Fibroblast of skin of back (primary cell): ENCODE measurements around the gene PALS2. TPM values are rescaled to one million over a fixed set of nuclear protein-coding genes. Genes with fewer than 3 reads are reported as not detected.
A peak's percentile ranks its signal among the peaks of the same experiment; 100 is the strongest.

Experiments
- DNase-seq: peaks from one replicate; pipeline ENCODE4 v3.0.0-alpha.2; 2013
- polyA plus RNA-seq, 2 experiments: library from polyadenylated mRNA; unstranded; fragments of 120-200 nt; gene quantifications; one replicate each; pipeline ENCODE4 v1.2.1, GENCODE V29; 2013; ENCODE audit not compliant: insufficient read length in 2 of 2

PALS2 gene
- polyA plus RNA-seq (2013, experiment 1 of 2; ENCODE audit: insufficient read length) = 10.9 TPM
- 4.3 TPM for polyA plus RNA-seq (2013, experiment 2 of 2; ENCODE audit: insufficient read length)

- peak; percentile 71 for DNase-seq
These were observed at the start of gene PALS2 for GRCh38 chr7:24572997-24573553. Gene PALS2 (plus strand): TSS chr7:24573452. CDS start chr7:24623668, 50,216 bp downstream.

- no peak for DNase-seq
These were observed 42.0 kb upstream of the PALS2 start for GRCh38 chr7:24531255-24531654.

GRCh38 chr7:24536682-24537081 is 36.6 kb upstream of the PALS2 start:
- DNase-seq = no peak

- DNase-seq = no peak
These were observed 32.3 kb upstream of the PALS2 start for GRCh38 chr7:24540956-24541355.

- no peak for DNase-seq
These were observed 28.0 kb upstream of the PALS2 start for GRCh38 chr7:24545215-24545614.

- no peak for DNase-seq
These were observed 24.9 kb upstream of the PALS2 start for GRCh38 chr7:24548390-24548789.

GRCh38 chr7:24549991-24550390 is 23.3 kb upstream of the PALS2 start:
- no peak for DNase-seq

- DNase-seq = no peak
These were observed 18.1 kb upstream of the PALS2 start for GRCh38 chr7:24555184-24555583.

- DNase-seq = no peak
These were observed 17.5 kb upstream of the PALS2 start for GRCh38 chr7:24555719-24556118.

GRCh38 chr7:24560772-24561171 is 12.5 kb upstream of the PALS2 start:
- DNase-seq = no peak

- DNase-seq = no peak
These were observed 7.0 kb upstream of the PALS2 start for GRCh38 chr7:24566274-24566673.

- DNase-seq = no peak
These were observed 2.3 kb upstream of the PALS2 start for GRCh38 chr7:24570983-24571382.

- DNase-seq = no peak
These were observed 1.2 kb upstream of the PALS2 start for GRCh38 chr7:24572016-24572392.

GRCh38 chr7:24572393-24572996 is 757 bp upstream of the PALS2 start:
- peak; percentile 50 for DNase-seq

- DNase-seq = peak; percentile 54
These were observed 494 bp downstream of the PALS2 start for GRCh38 chr7:24573554-24574338.

GRCh38 chr7:24574386-24574785 is 1.1 kb downstream of the PALS2 start:
- DNase-seq = peak; percentile 7

- no peak for DNase-seq
These were observed 1.7 kb downstream of the PALS2 start for GRCh38 chr7:24574950-24575349.

- DNase-seq = peak; percentile 70
These were observed 3.1 kb downstream of the PALS2 start for GRCh38 chr7:24576171-24577025.

GRCh38 chr7:24578052-24578451 is 4.8 kb downstream of the PALS2 start:
- no peak for DNase-seq

- DNase-seq = no peak
These were observed 7.2 kb downstream of the PALS2 start for GRCh38 chr7:24580283-24580946.

GRCh38 chr7:24582166-24582565 is 8.9 kb downstream of the PALS2 start:
- no peak for DNase-seq

- DNase-seq = peak; percentile 6
These were observed 14.6 kb downstream of the PALS2 start for GRCh38 chr7:24587853-24588252.
